IMR-90 (cell line): ENCODE results near the gene PCP4L1. TPM values are rescaled to one million over a fixed set of nuclear protein-coding genes. Genes with fewer than 3 reads are reported as not detected.

Experiments
- ATAC-seq: fragments of 200-7000 bp; cut with Tn5 transposase; 2 replicates; pipeline ENCODE4 v1.9.1; 2020; ENCODE audit warnings: low read depth, mild to moderate bottlenecking, moderate library complexity
- BruUV-seq: library from RNA; stranded (reverse); fragments of 400-500 nt; replicated peaks from 2 replicates; lab custom pipeline; 2021; lab: Mats Ljungman, UMichigan
- CTCF ChIA-PET: fragments of 300-600 bp; formaldehyde crosslinking; extraction: SDS; loops from one replicate; lab custom pipeline; 2021; ENCODE audit warnings: antibody characterized with exemption; lab: Yijun Ruan, JAX
- POLR2A ChIA-PET: fragments of 300-600 bp; sonication (Branson Sonifier 250); formaldehyde crosslinking; loops from one replicate; lab custom pipeline; 2022; ENCODE audit warnings: antibody characterized with exemption; ENCODE audit not compliant: unreplicated experiment; lab: Charles Lee
- DNase-seq: peaks from one replicate; pipeline ENCODE4 v3.0.0; 2013
- H2AFZ ChIP-seq: replicated peaks from 2 replicates; pipeline ENCODE3; 2013; ENCODE audit warnings: low read length, mild to moderate bottlenecking; ENCODE audit not compliant: poor library complexity
- H2AK5ac ChIP-seq: 2 replicates; pipeline ENCODE4 v1.6.1; 2013; ENCODE audit warnings: low read depth, low read length, inconsistent platforms
- H2AK9ac ChIP-seq: replicated peaks from 2 replicates; pipeline ENCODE3; 2013; ENCODE audit warnings: mild to moderate bottlenecking, low read depth, low read length, moderate library complexity; ENCODE audit not compliant: poor library complexity
- H2BK120ac ChIP-seq: 2 replicates; pipeline ENCODE4 v1.6.1; 2013; ENCODE audit warnings: low read depth, low read length, inconsistent platforms
- H2BK15ac ChIP-seq: 3 replicates; pipeline ENCODE4 v1.6.1; 2013; ENCODE audit warnings: low read depth, low read length, inconsistent platforms
- H2BK20ac ChIP-seq: 2 replicates; pipeline ENCODE4 v1.6.1; 2013; ENCODE audit warnings: low read depth, mild to moderate bottlenecking, inconsistent platforms, low read length, moderate library complexity
- H2BK5ac ChIP-seq: 2 replicates; pipeline ENCODE4 v1.6.1; 2013; ENCODE audit warnings: mild to moderate bottlenecking, low read depth, low read length, inconsistent platforms; ENCODE audit not compliant: poor library complexity, severe bottlenecking
- H3K14ac ChIP-seq: replicated peaks from 2 replicates; pipeline ENCODE4 v1.6.1; 2013; ENCODE audit warnings: low read depth, low read length, inconsistent platforms
- H3K18ac ChIP-seq: 2 replicates; pipeline ENCODE4 v1.6.1; 2013; ENCODE audit warnings: low read depth, low read length, control low read depth
- H3K23ac ChIP-seq: 2 replicates; pipeline ENCODE4 v1.6.1; 2013; ENCODE audit warnings: low read depth, low read length, inconsistent platforms
- H3K27ac ChIP-seq: 2 replicates; pipeline ENCODE4 v1.5.1; 2013; ENCODE audit warnings: mild to moderate bottlenecking, control low read depth, low read length; ENCODE audit not compliant: insufficient read depth
- H3K27me3 ChIP-seq: 2 replicates; pipeline ENCODE4 v1.6.1; 2013; ENCODE audit warnings: low read length; ENCODE audit not compliant: control insufficient read depth, insufficient read depth
- H3K36me3 ChIP-seq: 2 replicates; pipeline ENCODE4 v1.6.1; 2013; ENCODE audit warnings: low read length, mixed read lengths; ENCODE audit not compliant: control insufficient read depth, insufficient read depth
- H3K4ac ChIP-seq: 2 replicates; pipeline ENCODE4 v1.6.1; 2013; ENCODE audit warnings: low read depth, low read length, inconsistent platforms
- H3K4me1 ChIP-seq: 2 replicates; pipeline ENCODE4 v1.6.1; 2013; ENCODE audit warnings: low read length, mixed read lengths; ENCODE audit not compliant: control insufficient read depth, insufficient read depth
- H3K4me2 ChIP-seq: 2 replicates; pipeline ENCODE4 v1.6.1; 2013; ENCODE audit warnings: low read depth, mild to moderate bottlenecking, control low read depth, low read length, moderate library complexity
- H3K4me3 ChIP-seq: 2 replicates; pipeline ENCODE4 v1.5.1; 2013; ENCODE audit warnings: low read depth, mild to moderate bottlenecking, control low read depth, low read length, moderate library complexity; ENCODE audit not compliant: insufficient read depth
- H3K56ac ChIP-seq: 2 replicates; pipeline ENCODE4 v1.6.1; 2013; ENCODE audit warnings: low read length, inconsistent platforms; ENCODE audit not compliant: insufficient read depth; ENCODE audit errors: extremely low read depth
- H3K79me1 ChIP-seq, 2 experiments: 2 replicates each; pipeline ENCODE4 v1.6.1; 2013; ENCODE audit warnings: low read length in 2 of 2, inconsistent platforms in 1 of 2, low read depth in 1 of 2
- H3K9ac ChIP-seq: 2 replicates; pipeline ENCODE4 v1.6.1; 2013; ENCODE audit warnings: low read depth, low read length, control low read depth
- H3K9me1 ChIP-seq: 2 replicates; pipeline ENCODE4 v1.6.1; 2013; ENCODE audit warnings: low read length, inconsistent platforms; ENCODE audit not compliant: insufficient read depth
- H3K9me3 ChIP-seq: 2 replicates; pipeline ENCODE4 v1.6.1; 2013; ENCODE audit warnings: low read length; ENCODE audit not compliant: control insufficient read depth, insufficient read depth
- H4K20me1 ChIP-seq: 2 replicates; pipeline ENCODE4 v1.6.1; 2013; ENCODE audit warnings: low read length, inconsistent platforms; ENCODE audit not compliant: insufficient read depth
- H4K5ac ChIP-seq: 2 replicates; pipeline ENCODE4 v1.6.1; 2013; ENCODE audit warnings: mild to moderate bottlenecking, low read depth, low read length, control low read depth
- H4K8ac ChIP-seq, 2 experiments: 2 replicates each; pipeline ENCODE4 v1.6.1; 2013; ENCODE audit warnings: low read depth in 2 of 2, low read length in 2 of 2, control low read depth in 1 of 2, inconsistent platforms in 1 of 2
- H4K91ac ChIP-seq: 2 replicates; pipeline ENCODE4 v1.6.1; 2013; ENCODE audit warnings: low read depth, low read length, inconsistent platforms; ENCODE audit not compliant: insufficient read depth
- BHLHE40 ChIP-seq: fragments of 150-350 bp; IDR thresholded peaks from 2 replicates; pipeline ENCODE4 v1.6.1; 2016; ENCODE audit warnings: mild to moderate bottlenecking, low read depth, low read length
- CHD1 ChIP-seq: IDR thresholded peaks from 2 replicates; pipeline ENCODE4 v1.6.1; 2012; ENCODE audit warnings: low read depth, low read length, improper control_type of control experiment
- ELK1 ChIP-seq: fragments of 150-350 bp; IDR thresholded peaks from 2 replicates; pipeline ENCODE4 v1.6.1; 2016; ENCODE audit warnings: low read depth, mild to moderate bottlenecking, low read length, moderate library complexity, borderline replicate concordance
- FOS ChIP-seq: fragments of 150-350 bp; IDR thresholded peaks from 2 replicates; pipeline ENCODE4 v1.6.1; 2016; ENCODE audit warnings: low read depth, low read length
- MAFK ChIP-seq: IDR thresholded peaks from 2 replicates; pipeline ENCODE4 v1.6.1; 2012; ENCODE audit warnings: low read depth, low read length, improper control_type of control experiment
- MAZ ChIP-seq: IDR thresholded peaks from 2 replicates; pipeline ENCODE4 v1.6.1; 2012; ENCODE audit warnings: low read depth, mild to moderate bottlenecking, low read length, improper control_type of control experiment, moderate library complexity, borderline replicate concordance
- MXI1 ChIP-seq: IDR thresholded peaks from 2 replicates; pipeline ENCODE4 v1.6.1; 2012; ENCODE audit warnings: low read depth, mild to moderate bottlenecking, low read length, moderate library complexity, borderline replicate concordance
- POLR2A ChIP-seq: IDR thresholded peaks from 2 replicates; pipeline ENCODE4 v1.6.1; 2012; ENCODE audit warnings: mild to moderate bottlenecking, low read depth, low read length
- RAD21 ChIP-seq: IDR thresholded peaks from 2 replicates; pipeline ENCODE4 v1.6.1; 2012; ENCODE audit warnings: low read length, improper control_type of control experiment
- RFX5 ChIP-seq: IDR thresholded peaks from 2 replicates; pipeline ENCODE4 v1.8.0; 2012; ENCODE audit warnings: low read depth, mild to moderate bottlenecking, low read length, moderate library complexity
- SMC3 ChIP-seq: fragments of 150-350 bp; IDR thresholded peaks from 2 replicates; pipeline ENCODE4 v1.6.1; 2016; ENCODE audit warnings: low read depth, mild to moderate bottlenecking, antibody characterized with exemption, low read length, moderate library complexity
- WGBS, 2 experiments: methylation state at CpG; one replicate each; pipeline versions ENCODE4 v1.1.5 to v1.1.7; 2013; ENCODE audit warnings: missing lambda C conversion rate in 2 of 2; ENCODE audit not compliant: insufficient read length in 1 of 2; ENCODE audit errors: extremely low coverage in 2 of 2; 5-methylcytosine and 5-hydroxymethylcytosine counted together
- dilution Hi-C: fragments of 300-500 bp; cut with HindIII; formaldehyde crosslinking; loops from one replicate; pipeline ENCODE4 v1.14.3; 2018; ENCODE audit warnings: low sequenced_read_pairs; ENCODE audit not compliant: unreplicated experiment
- in situ Hi-C: fragments of 300-500 bp; cut with MboI; formaldehyde crosslinking; loops from 3 replicates; pipeline ENCODE4 v1.14.3; 2019; ENCODE audit warnings: low sequenced_read_pairs, inconsistent platforms, mixed read lengths
- intact Hi-C: fragments of 100-400 bp; cut with micrococcal nuclease; formaldehyde crosslinking; loops from 2 replicates; pipeline ENCODE4 v1.10.0; 2022
- polyA plus RNA-seq, 3 experiments: library from polyadenylated mRNA; depleted of rRNA; stranded (reverse); fragments of >200 nt; gene quantifications; 2 replicates each; pipeline ENCODE4 v1.2.3, GENCODE V29; 2012; ENCODE audit warnings: low replicate concordance in 1 of 3
- total RNA-seq: library from RNA; depleted of rRNA; stranded (reverse); fragments of >200 nt; gene quantifications from 2 replicates; pipeline ENCODE4 v1.2.3, GENCODE V29; 2012

Gene PCP4L1
- total and polyA plus RNA-seq, 2 of the 4 experiments (the other 2 are of a cell fraction): not detected

GRCh38 chr1:161242313-161242712 lies 16.2 kb upstream of the PCP4L1 start:
- POLR2A ChIA-PET: no interaction called here

More at GRCh38 chr1:161242313-161242712, 16.2 kb upstream of the PCP4L1 start:
- H3K56ac ChIP-seq: no peak overlapping the region
- DNase-seq: no peak
- no peak overlapping the region for H3K18ac ChIP-seq
- H2BK120ac ChIP-seq: no peak overlapping the region
- peaks cover 12% of the 10 kb centered on the region for H3K27me3 ChIP-seq
- in situ Hi-C loops (no loop called here), intact Hi-C loops (no loop called here), dilution Hi-C loops (no loop called here)
- H3K9ac ChIP-seq: no peak overlapping the region
- H2BK15ac ChIP-seq: no peak overlapping the region
- H3K4me2 ChIP-seq: no peak overlapping the region
- no peaks in the 10 kb centered on the region for H4K20me1 ChIP-seq
- no peak overlapping the region for H3K27ac ChIP-seq
- no peaks in the 10 kb centered on the region for H3K4me1 ChIP-seq
- no CpG with 5 or more reads among the region's 2 CpGs for WGBS, 2 experiments
- no peaks in the 10 kb centered on the region for H3K9me1 ChIP-seq
- no peak overlapping the region for H2BK5ac ChIP-seq
- CTCF ChIA-PET: no interaction called here
- TF ChIP-seq MXI1 (no peak), BHLHE40 (no peak), SMC3 (no peak), FOS (no peak), RFX5 (no peak), CHD1 (no peak), RAD21 (no peak), POLR2A (no peak), MAFK (no peak), MAZ (no peak), ELK1 (no peak)
- no peak overlapping the region for H4K5ac ChIP-seq
- BruUV-seq: no TSS peak
- no peak overlapping the region for H3K4me3 ChIP-seq
- H3K9me3 ChIP-seq: no peaks in the 10 kb centered on the region
- no peak for ATAC-seq
- H3K79me1 ChIP-seq: no peaks in the 10 kb centered on the region
- H3K4ac ChIP-seq: no peak overlapping the region
- H3K14ac ChIP-seq: no peak overlapping the region
- H2BK20ac ChIP-seq: no peak overlapping the region
- H2AK9ac ChIP-seq: no peak overlapping the region
- H2AK5ac ChIP-seq: no peak overlapping the region
- no peaks in the 10 kb centered on the region for H3K36me3 ChIP-seq
- H3K23ac ChIP-seq: no peak overlapping the region
- no peak overlapping the region for H2AFZ ChIP-seq
- no peak overlapping the region for H4K91ac ChIP-seq
- H4K8ac ChIP-seq: no peak overlapping the region
